Measurements from ENCODE around the gene STRADA. TPM values are rescaled to one million over a fixed set of nuclear protein-coding genes. Genes with fewer than 3 reads are reported as not detected.
"Not testable (repeated sequence)": the region's sequence is repeated elsewhere in the genome, so short reads cannot be mapped to it uniquely, and the experiment has no call there.

STRADA gene
- total and polyA plus RNA-seq, 7 experiments from 2014 or later, result 19.9 to 69.7 (median 54.0) TPM

DNA sequence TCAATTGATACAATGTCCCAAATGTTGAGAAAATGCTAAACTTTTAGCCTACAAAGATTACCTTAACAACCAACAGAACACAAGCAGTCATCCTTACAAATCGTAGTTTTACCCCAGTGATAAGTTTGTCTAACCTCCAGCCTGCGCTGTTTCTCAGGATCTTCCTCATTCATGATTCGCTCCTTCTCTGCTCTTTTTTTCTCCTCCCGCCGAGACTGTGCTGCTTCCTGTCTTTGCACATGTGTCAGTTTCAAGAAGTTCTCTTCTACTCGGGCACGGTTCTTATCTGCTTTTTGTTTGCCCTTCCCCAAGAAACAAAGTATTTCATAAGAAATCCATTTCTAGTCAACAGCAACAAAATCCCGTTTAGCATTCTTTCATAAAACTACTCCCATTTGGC, 10.2 kb upstream of the STRADA start:
- Mint-ChIP-seq H3K27ac (peak overlapping the region; percentile 16 to 83 (median 76)), H3K9me3 (no peaks in the 10 kb centered on the region), H3K4me1 (peaks cover 8 to 21% (median 18%) of the 10 kb centered on the region in 7 donors), H3K36me3 (peaks cover 14 to 38% (median 20%) of the 10 kb centered on the region in 5 donors), H3K27me3 (no peaks in the 10 kb centered on the region), H3K4me3 (peak overlapping the region; percentile 9 to 77 (median 62))
- no peak overlapping the region for H3K4me3 ChIP-seq (ENCODE audit: low read length)
- H3K36me3 ChIP-seq (ENCODE audit: control insufficient read depth in 2 of 3, insufficient read depth in 3 of 3, low read length in 3 of 3), result peaks cover 9 to 42% (median 14%) of the 10 kb centered on the region in 3 experiments
- DNase-seq (peak in 7 of 9 donors; percentile 26 to 52 (median 43)), ATAC-seq (peak; percentile 83)
- H3K27me3 ChIP-seq (ENCODE audit: control insufficient read depth in 2 of 2, insufficient read depth in 2 of 2, low read length in 2 of 2), result no peaks in the 10 kb centered on the region
- no peaks in the 10 kb centered on the region for H3K9me3 ChIP-seq (ENCODE audit: control insufficient read depth in 2 of 3, low read length in 3 of 3)
- peak overlapping the region; percentile 67 for H3K27ac ChIP-seq (ENCODE audit: low read depth, low read length)
- POLR2A ChIA-PET, result interaction anchor here (0.7 to 2.5 kb wide), 11 partner anchors 9 to 130 kb away, joined by 3 to 9 read pairs (median 6); partner anchors contain the start of genes CCDC47, DDX42 and STRADA
- intact Hi-C loops (cut with micrococcal nuclease), result loop anchor here (1.0 kb wide), 2 partner anchors 10 to 11 kb away; partner anchors contain the start of gene STRADA (in 1 of the 2)
- peaks cover 0 to 5% of the 10 kb centered on the region in 2 donors for H3K4me1 ChIP-seq (ENCODE audit: control insufficient read depth in 2 of 2, insufficient read depth in 2 of 2, low read length in 2 of 2)
- CTCF ChIA-PET, result no interaction called here

DNA sequence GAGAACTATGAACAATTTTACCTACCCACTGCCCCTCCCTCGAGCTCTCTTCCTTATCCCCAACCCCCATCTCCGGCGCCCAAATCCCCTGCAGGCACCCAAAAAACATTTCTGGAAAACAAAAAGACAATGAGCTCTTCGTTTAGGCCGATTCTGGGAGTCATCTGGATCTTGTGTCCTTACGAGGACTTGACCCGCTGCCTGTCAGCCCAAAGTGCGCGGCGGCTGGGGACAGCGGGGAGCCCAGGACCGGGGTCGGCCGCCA, 524 bp downstream of the STRADA start:
- intact Hi-C loops (cut with micrococcal nuclease), result loop anchor here (1.0 to 2.0 kb wide), 9 partner anchors 11 to 191 kb away; partner anchors contain the start of genes CCDC47 (in 2 of the 2), DCAF7 (in 2 of the 2), FTSJ3 (in 2 of the 2) and MAP3K3 (in 2 of the 2)
- no peaks in the 10 kb centered on the region for H3K27me3 Mint-ChIP-seq
- DNase-seq, result no peak
- H3K9me3 ChIP-seq (ENCODE audit: control insufficient read depth in 2 of 3, low read length in 3 of 3), result no peaks in the 10 kb centered on the region
- peak overlapping the region; percentile 74 for H3K4me3 ChIP-seq (ENCODE audit: low read length)
- no peaks in the 10 kb centered on the region for H3K27me3 ChIP-seq (ENCODE audit: control insufficient read depth in 2 of 2, insufficient read depth in 2 of 2, low read length in 2 of 2)
- ChIA-PET CTCF (interaction anchor here (0.8 to 0.9 kb wide), 3 partner anchors 30 to 89 kb away, joined by 3 to 4 read pairs (median 3); no protein-coding TSS in a partner anchor), POLR2A (interaction anchor here (0.9 to 9.0 kb wide), 10 partner anchors 11 to 148 kb away, joined by 3 to 129 read pairs (median 5); partner anchors contain the start of genes CCDC47, DDX42, LIMD2 and MAP3K3)
- peaks cover 6 to 36% (median 24%) of the 10 kb centered on the region in 7 donors for H3K4me1 Mint-ChIP-seq
- peaks cover 0 to 8% of the 10 kb centered on the region in 2 donors for H3K4me1 ChIP-seq (ENCODE audit: control insufficient read depth in 2 of 2, insufficient read depth in 2 of 2, low read length in 2 of 2)
- H3K27ac ChIP-seq (ENCODE audit: low read depth, low read length), result peak overlapping the region; percentile 96
- H3K36me3 Mint-ChIP-seq, result peaks cover 0 to 9% (median 2%) of the 10 kb centered on the region in 5 donors
- H3K9me3 Mint-ChIP-seq, result no peaks in the 10 kb centered on the region
- peak overlapping the region; percentile 88 to 99 (median 93) for H3K27ac Mint-ChIP-seq
- no peak for ATAC-seq
- H3K36me3 ChIP-seq (ENCODE audit: control insufficient read depth in 2 of 3, insufficient read depth in 3 of 3, low read length in 3 of 3), result peaks cover 0 to 5% (median 5%) of the 10 kb centered on the region in 3 experiments
- peak overlapping the region; percentile 83 to 98 (median 89) for H3K4me3 Mint-ChIP-seq

DNA sequence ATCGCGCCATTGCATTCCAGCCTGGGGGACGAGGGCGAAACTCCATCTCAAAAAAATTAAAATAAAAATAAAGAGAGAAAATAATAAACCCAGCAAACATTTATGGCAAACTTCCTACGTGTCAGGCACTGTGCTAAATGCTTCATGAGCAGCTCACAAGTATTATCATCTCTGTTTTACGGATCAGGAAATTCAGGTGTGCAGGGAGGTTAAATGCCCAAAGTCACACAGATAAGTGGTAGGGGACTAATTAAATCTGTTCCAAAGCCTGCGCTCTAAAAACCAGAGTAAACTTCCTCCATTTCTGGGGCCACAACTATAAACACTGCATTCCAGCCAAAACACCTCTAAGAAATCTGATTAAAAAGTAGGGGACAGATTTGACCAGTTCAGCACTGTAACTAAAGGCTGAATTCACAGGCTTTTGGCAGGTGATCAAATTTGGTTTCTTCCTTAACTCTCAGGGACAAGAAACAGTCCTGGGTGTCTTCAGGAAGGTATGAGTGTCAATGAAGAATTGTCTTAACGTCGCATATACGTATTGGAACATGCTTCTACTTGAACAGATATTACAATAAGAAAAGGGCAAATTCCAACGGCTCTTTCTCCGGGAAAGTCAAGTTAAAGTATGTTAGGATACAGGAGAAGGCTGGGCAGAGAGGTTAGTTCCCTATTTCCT, 996 bp downstream of the STRADA start:
- Mint-ChIP-seq H3K36me3 (peaks cover 0 to 4% (median 0%) of the 10 kb centered on the region in 5 donors), H3K27me3 (no peaks in the 10 kb centered on the region), H3K4me3 (peak overlapping the region; percentile 83 to 98 (median 89)), H3K9me3 (peaks cover 0 to under 1% (median 0%) of the 10 kb centered on the region in 11 donors), H3K27ac (peak overlapping the region; percentile 88 to 99 (median 93)), H3K4me1 (peaks cover 6 to 35% (median 24%) of the 10 kb centered on the region in 7 donors)
- Histone ChIP-seq H3K36me3 (ENCODE audit: control insufficient read depth in 2 of 3, insufficient read depth in 3 of 3, low read length in 3 of 3) (peaks cover 0 to 1% (median under 1%) of the 10 kb centered on the region in 3 experiments), H3K4me1 (ENCODE audit: control insufficient read depth in 2 of 2, insufficient read depth in 2 of 2, low read length in 2 of 2) (peaks cover 0 to 8% of the 10 kb centered on the region in 2 donors), H3K9me3 (ENCODE audit: control insufficient read depth in 2 of 3, low read length in 3 of 3) (no peaks in the 10 kb centered on the region), H3K27ac (ENCODE audit: low read depth, low read length) (peak overlapping the region; percentile 96), H3K27me3 (ENCODE audit: control insufficient read depth in 2 of 2, insufficient read depth in 2 of 2, low read length in 2 of 2) (no peaks in the 10 kb centered on the region), H3K4me3 (ENCODE audit: low read length) (peak overlapping the region; percentile 74)
- CTCF ChIA-PET, result interaction anchor here (0.8 to 0.9 kb wide), 3 partner anchors 30 to 90 kb away, joined by 3 to 4 read pairs (median 3); no protein-coding TSS in a partner anchor
- intact Hi-C loops (cut with micrococcal nuclease), result loop anchor here (1.0 to 2.0 kb wide), 9 partner anchors 12 to 190 kb away; partner anchors contain the start of genes CCDC47 (in 2 of the 2), DCAF7 (in 2 of the 2), FTSJ3 (in 2 of the 2) and MAP3K3 (in 2 of the 2)
- DNase-seq (peak in 4 of 9 donors; percentile 9 to 19 (median 14)), ATAC-seq (no peak)
- POLR2A ChIA-PET, result interaction anchor here (0.9 to 9.0 kb wide), 10 partner anchors 10 to 147 kb away, joined by 3 to 129 read pairs (median 5); partner anchors contain the start of genes CCDC47, DDX42, LIMD2 and MAP3K3

DNA sequence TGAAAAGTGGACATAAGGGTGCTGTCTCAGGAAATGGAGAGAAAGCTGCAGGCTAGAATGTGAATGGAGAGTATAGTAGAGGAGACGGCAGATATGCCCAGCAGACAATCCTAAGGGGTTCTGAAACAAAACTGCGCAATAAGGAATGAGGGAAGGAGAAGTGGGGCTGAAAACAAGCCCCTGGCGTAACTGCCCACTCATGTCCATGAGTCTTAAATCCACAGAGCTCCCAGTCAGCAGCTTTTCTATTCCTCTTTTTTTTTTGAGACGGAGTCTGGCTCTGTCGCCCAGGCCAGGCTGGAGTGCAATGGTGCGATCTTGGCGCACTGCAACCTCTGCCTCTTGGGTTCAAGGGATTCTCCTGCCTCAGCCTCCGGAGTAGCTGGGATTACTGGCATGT, 5.9 kb downstream of the STRADA start:
- POLR2A ChIA-PET, result interaction anchor here (0.7 to 9.0 kb wide), 7 partner anchors 10 to 40 kb away, joined by 3 to 129 read pairs (median 5); partner anchors contain the start of genes CCDC47, DDX42 and LIMD2
- no peak for ATAC-seq
- H3K27me3 ChIP-seq (ENCODE audit: control insufficient read depth in 2 of 2, insufficient read depth in 2 of 2, low read length in 2 of 2), result no peaks in the 10 kb centered on the region
- CTCF ChIA-PET, result no interaction called here
- H3K36me3 ChIP-seq (ENCODE audit: control insufficient read depth in 2 of 3, insufficient read depth in 3 of 3, low read length in 3 of 3), result no peaks in the 10 kb centered on the region
- peaks cover 5 to 35% (median 26%) of the 10 kb centered on the region in 7 donors for H3K4me1 Mint-ChIP-seq
- intact Hi-C loops (cut with micrococcal nuclease), result no loop called here
- no peaks in the 10 kb centered on the region for H3K27me3 Mint-ChIP-seq
- H3K36me3 Mint-ChIP-seq, result peaks cover 0 to 4% (median 0%) of the 10 kb centered on the region in 5 donors
- H3K9me3 Mint-ChIP-seq, result peaks cover 0 to 2% (median 0%) of the 10 kb centered on the region in 11 donors
- no peak overlapping the region for H3K4me3 Mint-ChIP-seq
- no peaks in the 10 kb centered on the region for H3K9me3 ChIP-seq (ENCODE audit: control insufficient read depth in 2 of 3, low read length in 3 of 3)
- H3K27ac ChIP-seq (ENCODE audit: low read depth, low read length), result no peak overlapping the region
- no peak for DNase-seq
- no peak overlapping the region for H3K4me3 ChIP-seq (ENCODE audit: low read length)
- H3K4me1 ChIP-seq (ENCODE audit: control insufficient read depth in 2 of 2, insufficient read depth in 2 of 2, low read length in 2 of 2), result peaks cover 0 to 4% of the 10 kb centered on the region in 2 donors
- H3K27ac Mint-ChIP-seq, result peak overlapping the region in 4 of 9 donors; percentile 12 to 56 (median 40)

DNA sequence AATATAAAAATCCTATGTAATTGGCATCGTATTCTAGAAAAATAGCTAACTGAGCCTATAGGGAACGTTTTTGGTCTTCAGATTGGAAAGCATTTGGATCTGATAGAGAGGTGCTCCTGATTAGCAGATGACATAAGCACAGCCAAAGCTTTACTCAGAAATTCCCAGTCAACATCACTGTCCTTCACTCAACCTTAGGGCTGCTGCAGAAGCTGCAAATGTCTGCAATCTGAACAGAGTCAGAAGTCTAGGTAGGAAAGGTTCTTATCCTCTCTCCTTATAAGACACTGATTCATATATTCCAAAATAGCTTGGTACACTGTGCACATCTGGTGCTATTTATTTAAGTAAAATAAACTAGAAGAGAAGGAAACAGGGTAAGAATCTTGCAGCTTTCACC, 19.2 kb downstream of the STRADA start:
- no peaks in the 10 kb centered on the region for H3K4me1 ChIP-seq (ENCODE audit: control insufficient read depth in 2 of 2, insufficient read depth in 2 of 2, low read length in 2 of 2)
- no peak overlapping the region for H3K27ac Mint-ChIP-seq
- DNase-seq, result no peak
- H3K36me3 Mint-ChIP-seq, result peaks cover 0 to 13% (median 8%) of the 10 kb centered on the region in 5 donors
- no peak overlapping the region for H3K4me3 Mint-ChIP-seq
- H3K27ac ChIP-seq (ENCODE audit: low read depth, low read length), result no peak overlapping the region
- intact Hi-C loops (cut with micrococcal nuclease), result loop anchor here in 1 of 2 donors (2.0 kb wide), 1 partner anchor 18 kb away; the partner anchor contains the start of gene STRADA
- H3K9me3 ChIP-seq (ENCODE audit: control insufficient read depth in 2 of 3, low read length in 3 of 3), result no peaks in the 10 kb centered on the region
- peaks cover 0 to 7% (median 2%) of the 10 kb centered on the region in 7 donors for H3K4me1 Mint-ChIP-seq
- H3K27me3 Mint-ChIP-seq, result no peaks in the 10 kb centered on the region
- H3K4me3 ChIP-seq (ENCODE audit: low read length), result no peak overlapping the region
- H3K36me3 ChIP-seq (ENCODE audit: control insufficient read depth in 2 of 3, insufficient read depth in 3 of 3, low read length in 3 of 3), result peaks cover 0 to 8% (median 0%) of the 10 kb centered on the region in 3 experiments
- ATAC-seq, result no peak
- ChIA-PET CTCF (interaction anchor here (0.6 kb wide), 1 partner anchor 122 kb away, joined by 6 read pairs; no protein-coding TSS in a partner anchor), POLR2A (interaction anchor here (0.9 to 19.5 kb wide), 4 partner anchors 9 to 27 kb away, joined by 4 to 810 read pairs (median 14); no protein-coding TSS in a partner anchor)
- H3K27me3 ChIP-seq (ENCODE audit: control insufficient read depth in 2 of 2, insufficient read depth in 2 of 2, low read length in 2 of 2), result no peaks in the 10 kb centered on the region
- no peaks in the 10 kb centered on the region for H3K9me3 Mint-ChIP-seq

DNA sequence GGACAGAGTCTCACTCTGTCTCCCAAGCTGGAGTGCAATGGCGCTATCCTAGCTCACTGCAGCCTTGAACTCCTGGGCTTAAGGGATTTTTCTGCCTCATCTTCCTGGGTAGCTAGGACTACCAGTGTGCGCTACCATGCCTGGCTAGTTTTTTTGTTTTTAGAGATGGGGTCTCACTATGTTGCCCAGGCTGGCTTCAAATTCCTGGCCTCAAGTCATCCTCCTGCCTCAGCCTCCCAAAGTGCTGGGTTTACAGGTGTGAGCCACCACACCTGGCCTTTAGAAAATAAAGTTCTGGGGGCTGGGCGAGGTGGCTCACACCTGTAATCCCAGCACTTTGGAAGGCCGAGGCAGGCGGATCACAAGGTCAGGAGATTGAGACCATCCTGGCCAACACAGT, 21.4 kb downstream of the STRADA start:
- H3K27ac ChIP-seq (ENCODE audit: low read depth, low read length); H3K36me3 ChIP-seq (ENCODE audit: control insufficient read depth in 2 of 3, insufficient read depth in 3 of 3, low read length in 3 of 3); H3K9me3 ChIP-seq (ENCODE audit: control insufficient read depth in 2 of 3, low read length in 3 of 3); H3K4me3 Mint-ChIP-seq; H3K4me3 ChIP-seq (ENCODE audit: low read length); intact Hi-C loops (cut with micrococcal nuclease); H3K9me3 Mint-ChIP-seq; H3K27me3 Mint-ChIP-seq; H3K4me1 ChIP-seq (ENCODE audit: control insufficient read depth in 2 of 2, insufficient read depth in 2 of 2, low read length in 2 of 2); H3K27me3 ChIP-seq (ENCODE audit: control insufficient read depth in 2 of 2, insufficient read depth in 2 of 2, low read length in 2 of 2); H3K27ac Mint-ChIP-seq; DNase-seq; ATAC-seq: not testable (repeated sequence)
- ChIA-PET POLR2A (interaction anchor here (1.0 to 19.5 kb wide), 4 partner anchors 10 to 25 kb away, joined by 3 to 810 read pairs (median 6); partner anchors contain the start of gene LIMD2), CTCF (interaction anchor here (0.6 to 1.3 kb wide), 2 partner anchors 10 to 107 kb away, joined by 3 to 4 read pairs; no protein-coding TSS in a partner anchor)
- Mint-ChIP-seq H3K4me1 (peaks cover 0 to 11% (median 7%) of the 10 kb centered on the region in 7 donors), H3K36me3 (peaks cover 0 to 12% (median 5%) of the 10 kb centered on the region in 5 donors)
